ENCODE measurements around the gene RAVER2. TPM values are rescaled to one million over a fixed set of nuclear protein-coding genes. Genes with fewer than 3 reads are reported as not detected.

RAVER2 gene
- total and polyA plus RNA-seq, 2 experiments from 2014 or later: 7.8 to 24.6 TPM

- no peak overlapping the region for H2AFZ ChIP-seq
- Mint-ChIP-seq H3K4me3 (no peak overlapping the region), H3K27me3 (ENCODE audit: insufficient read depth, low read depth, poor library complexity) (no peaks in the 10 kb centered on the region), H3K4me1 (peaks cover 32% of the 10 kb centered on the region), H3K9me3 (no peaks in the 10 kb centered on the region), H3K36me3 (ENCODE audit: low read depth) (no peaks in the 10 kb centered on the region), H3K27ac (no peak overlapping the region)
- no peak overlapping the region for H3K27ac ChIP-seq (ENCODE audit: low read depth)
- no peak for TF ChIP-seq CREB1 (CRISPR knock-in tag; IDR thresholded peaks at IDR 0.05; ENCODE audit: low read depth)
- TF ChIP-seq JUNB (IDR thresholded peaks at IDR 0.05; ENCODE audit: unreplicated experiment): no peak
- TF ChIP-seq ZNF114 (CRISPR knock-in tag; IDR thresholded peaks at IDR 0.05): no peak
- TF ChIP-seq, protein P1, sequence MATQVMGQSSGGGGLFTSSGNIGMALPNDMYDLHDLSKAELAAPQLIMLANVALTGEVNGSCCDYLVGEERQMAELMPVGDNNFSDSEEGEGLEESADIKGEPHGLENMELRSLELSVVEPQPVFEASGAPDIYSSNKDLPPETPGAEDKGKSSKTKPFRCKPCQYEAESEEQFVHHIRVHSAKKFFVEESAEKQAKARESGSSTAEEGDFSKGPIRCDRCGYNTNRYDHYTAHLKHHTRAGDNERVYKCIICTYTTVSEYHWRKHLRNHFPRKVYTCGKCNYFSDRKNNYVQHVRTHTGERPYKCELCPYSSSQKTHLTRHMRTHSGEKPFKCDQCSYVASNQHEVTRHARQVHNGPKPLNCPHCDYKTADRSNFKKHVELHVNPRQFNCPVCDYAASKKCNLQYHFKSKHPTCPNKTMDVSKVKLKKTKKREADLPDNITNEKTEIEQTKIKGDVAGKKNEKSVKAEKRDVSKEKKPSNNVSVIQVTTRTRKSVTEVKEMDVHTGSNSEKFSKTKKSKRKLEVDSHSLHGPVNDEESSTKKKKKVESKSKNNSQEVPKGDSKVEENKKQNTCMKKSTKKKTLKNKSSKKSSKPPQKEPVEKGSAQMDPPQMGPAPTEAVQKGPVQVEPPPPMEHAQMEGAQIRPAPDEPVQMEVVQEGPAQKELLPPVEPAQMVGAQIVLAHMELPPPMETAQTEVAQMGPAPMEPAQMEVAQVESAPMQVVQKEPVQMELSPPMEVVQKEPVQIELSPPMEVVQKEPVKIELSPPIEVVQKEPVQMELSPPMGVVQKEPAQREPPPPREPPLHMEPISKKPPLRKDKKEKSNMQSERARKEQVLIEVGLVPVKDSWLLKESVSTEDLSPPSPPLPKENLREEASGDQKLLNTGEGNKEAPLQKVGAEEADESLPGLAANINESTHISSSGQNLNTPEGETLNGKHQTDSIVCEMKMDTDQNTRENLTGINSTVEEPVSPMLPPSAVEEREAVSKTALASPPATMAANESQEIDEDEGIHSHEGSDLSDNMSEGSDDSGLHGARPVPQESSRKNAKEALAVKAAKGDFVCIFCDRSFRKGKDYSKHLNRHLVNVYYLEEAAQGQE (IDR thresholded peaks at IDR 0.05; ENCODE audit: unreplicated experiment): no peak
- no peak for TF ChIP-seq EZH2 (IDR thresholded peaks at IDR 0.05; ENCODE audit: low read depth, unreplicated experiment)
- TF ChIP-seq ZNF331 (CRISPR knock-in tag; IDR thresholded peaks at IDR 0.05; ENCODE audit: low read depth): no peak
- TF ChIP-seq NANOG (IDR thresholded peaks at IDR 0.05; ENCODE audit: borderline replicate concordance): no peak
- no peak for TF ChIP-seq STAT1 (IDR thresholded peaks at IDR 0.05; ENCODE audit: unreplicated experiment)
- no peak for TF ChIP-seq EZH2phosphoT487 (IDR thresholded peaks at IDR 0.05; ENCODE audit: unreplicated experiment)
- no peak for TF ChIP-seq CTCF (conservative IDR thresholded peaks at IDR 0.05; ENCODE audit: low read depth in 2 of 2)
- no peak for TF ChIP-seq POLR2AphosphoS5 (IDR thresholded peaks at IDR 0.05; ENCODE audit: low read depth)
- TF ChIP-seq ETS1 (IDR thresholded peaks at IDR 0.05): no peak
- TF ChIP-seq ZNF462 (CRISPR knock-in tag; IDR thresholded peaks at IDR 0.05): no peak
- H3K4me2 ChIP-seq: no peak overlapping the region
- DNase-seq (ENCODE audit: low spot score): no peak
- peaks cover 74% of the 10 kb centered on the region for H3K79me2 ChIP-seq (replicated peaks; ENCODE audit: insufficient read depth)
- no peak overlapping the region for H3K4me3 ChIP-seq
- H4K20me1 ChIP-seq (replicated peaks; ENCODE audit: insufficient read depth): peaks cover 19% of the 10 kb centered on the region
- H3K36me3 ChIP-seq (ENCODE audit: insufficient read depth): peaks cover 2% of the 10 kb centered on the region; the same call in 1 of the 2 replicates
- no peak for ATAC-seq
- no peaks in the 10 kb centered on the region for H3K9me2 ChIP-seq (ENCODE audit: insufficient read depth)
- peaks cover 4% of the 10 kb centered on the region; the same call in 1 of the 2 replicates for H3K27me3 ChIP-seq (ENCODE audit: insufficient read depth)
- H3K4me1 ChIP-seq (ENCODE audit: insufficient read depth): peaks cover 15% of the 10 kb centered on the region; the same call in 1 of the 2 replicates
- no peaks in the 10 kb centered on the region; the same call in 1 of the 2 replicates for H3F3A ChIP-seq (replicated peaks; ENCODE audit: low read depth)
These were observed 3.8 kb downstream of the RAVER2 start for GRCh38 chr1:64748706-64749105.

Measured in GM23338 (cell line).